GM12892 (cell line): ENCODE measurements around the gene PARVG.

Source experiments
- DNase-seq: peaks from one replicate; pipeline ENCODE4 v3.0.0; 2011; ENCODE audit not compliant: insufficient read length
- FAIRE-seq: peaks from 2 replicates; lab custom pipeline; 2011; peaks lifted over from hg19 to GRCh38; lab: Jason Lieb, UNC
- POLR2A ChIP-seq: IDR thresholded peaks from 2 replicates; pipeline ENCODE4 v1.6.1; 2011; ENCODE audit warnings: low read depth, low read length, control low read depth
- POLR2AphosphoS5 ChIP-seq: IDR thresholded peaks from 2 replicates; pipeline ENCODE4 v1.6.1; 2011; ENCODE audit warnings: low read depth, low read length, control low read depth
- TAF1 ChIP-seq: IDR thresholded peaks from 2 replicates; pipeline ENCODE4 v1.6.1; 2011; ENCODE audit warnings: low read depth, mild to moderate bottlenecking, control low read depth, low read length, borderline replicate concordance

PARVG gene

GRCh38 chr22:44192816-44193534 lies 12.2 kb downstream of the PARVG start:
- TF ChIP-seq POLR2AphosphoS5 (no peak), TAF1 (no peak), POLR2A (no peak)
- DNase-seq = no peak
- no peak for FAIRE-seq

DNA sequence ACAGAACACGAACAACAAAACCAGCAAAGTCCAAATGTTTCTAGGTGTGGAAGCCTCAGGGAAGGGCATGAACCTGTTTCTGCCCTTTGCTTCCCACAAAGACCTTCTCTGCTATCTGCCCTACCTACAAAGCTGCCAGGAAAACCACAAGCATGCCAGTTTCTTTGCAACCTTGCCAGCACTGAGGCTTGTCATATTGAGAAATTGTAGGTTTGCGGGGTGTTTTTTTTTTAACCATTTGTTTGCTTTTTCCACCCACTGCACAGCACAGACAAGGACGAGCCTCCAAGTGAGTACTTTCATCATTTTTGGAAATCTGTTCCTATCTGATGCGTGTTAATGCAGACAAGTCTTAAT lies 12.8 kb downstream of the PARVG start:
- TF ChIP-seq POLR2A (no peak), POLR2AphosphoS5 (no peak), TAF1 (no peak)
- FAIRE-seq (peak; percentile 84), DNase-seq (no peak)

GRCh38 chr22:44194569-44194968 lies 13.8 kb downstream of the PARVG start:
- TF ChIP-seq TAF1 (no peak), POLR2A (no peak), POLR2AphosphoS5 (no peak)
- FAIRE-seq = no peak

GRCh38 chr22:44195189-44195871 lies 14.6 kb downstream of the PARVG start:
- FAIRE-seq = peak; percentile 82
- no peak for DNase-seq
- TF ChIP-seq POLR2A (no peak), POLR2AphosphoS5 (no peak), TAF1 (no peak)

More at GRCh38 chr22:44194569-44194968, 13.8 kb downstream of the PARVG start:
- DNase-seq = no peak

DNA sequence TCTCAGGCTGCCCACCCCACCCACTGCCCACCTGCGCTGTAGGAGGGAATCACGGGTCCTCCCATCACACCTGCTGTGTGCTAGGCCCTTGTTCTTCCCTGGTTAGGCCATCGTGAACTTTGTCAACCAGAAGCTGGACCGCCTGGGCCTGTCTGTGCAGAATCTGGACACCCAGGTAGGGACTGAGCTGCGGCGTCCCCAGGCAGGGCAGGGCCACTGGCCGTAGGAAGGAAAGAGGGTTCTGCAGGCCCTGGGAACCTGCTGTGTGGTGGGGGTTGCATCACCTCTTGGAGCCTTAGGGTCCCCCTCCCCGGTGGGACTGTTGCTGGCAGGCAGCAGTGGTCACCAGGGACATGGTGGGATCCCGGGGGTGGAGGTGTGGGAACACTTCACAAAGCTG lies 15.5 kb downstream of the PARVG start:
- FAIRE-seq (no peak), DNase-seq (no peak)
- TF ChIP-seq TAF1 (no peak), POLR2A (no peak), POLR2AphosphoS5 (no peak)

DNA sequence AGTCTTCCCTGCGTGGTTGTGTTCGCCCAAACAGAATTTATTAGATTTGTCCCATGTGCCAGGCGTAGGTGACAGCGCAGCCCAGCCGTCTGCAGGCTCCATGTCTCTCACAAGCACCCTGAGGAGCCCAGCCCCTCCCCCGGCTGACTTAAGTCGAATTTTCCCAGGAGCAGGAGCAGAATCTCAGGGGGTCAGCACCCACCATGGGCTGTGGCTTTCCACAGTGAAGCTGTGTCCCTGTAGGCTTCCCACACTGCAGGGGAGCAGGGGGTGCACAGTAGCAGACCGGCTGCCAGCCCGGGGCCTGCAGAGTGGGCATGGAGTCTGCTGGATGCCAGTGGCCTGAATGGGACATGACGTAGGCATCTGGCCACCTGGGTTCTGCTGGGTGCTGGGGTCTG lies 16.0 kb downstream of the PARVG start:
- DNase-seq = no peak
- FAIRE-seq = no peak
- TF ChIP-seq POLR2A (no peak), POLR2AphosphoS5 (no peak), TAF1 (no peak)

DNA sequence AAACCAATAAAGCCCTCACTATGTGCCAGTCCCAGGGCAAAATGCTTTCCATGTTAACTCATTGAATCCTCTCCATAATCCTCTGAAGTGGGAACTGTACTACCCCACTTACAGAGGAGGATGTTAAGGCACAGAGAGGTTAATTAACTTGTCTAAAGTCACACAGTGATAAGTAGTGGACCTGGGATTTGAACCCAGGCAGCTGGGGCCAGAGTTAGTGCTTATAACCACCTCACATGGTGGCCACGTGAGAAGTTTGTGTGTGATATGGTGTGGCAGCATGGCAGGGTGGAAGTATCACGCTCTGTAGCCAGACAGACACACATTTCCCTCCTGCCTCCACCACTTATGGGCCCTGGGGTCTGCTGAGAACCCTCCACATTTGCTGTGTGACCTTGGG lies 16.5 kb downstream of the PARVG start:
- DNase-seq (no peak), FAIRE-seq (no peak)
- TF ChIP-seq POLR2A = no peak
- TF ChIP-seq TAF1 = no peak
- TF ChIP-seq POLR2AphosphoS5 = no peak

DNA sequence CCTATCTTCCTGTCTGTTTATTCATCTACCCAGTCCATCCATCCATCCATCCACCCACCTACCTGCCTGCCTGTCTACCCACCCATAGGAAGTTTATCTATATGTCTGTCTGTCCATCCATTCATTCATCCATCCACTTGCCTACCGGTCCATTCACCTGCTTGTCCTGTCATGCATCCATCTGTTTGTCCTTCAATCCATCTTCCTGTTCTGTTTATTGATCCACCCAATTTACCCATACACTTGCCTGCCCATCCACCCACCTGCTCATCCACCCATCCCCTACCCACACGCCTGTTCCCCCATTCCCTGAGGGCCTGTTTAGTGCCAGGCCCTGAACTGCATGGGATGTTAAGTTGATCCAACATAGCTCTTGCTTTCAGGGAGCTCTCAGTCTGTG lies 18.4 kb downstream of the PARVG start:
- no peak for FAIRE-seq
- DNase-seq = no peak
- TF ChIP-seq TAF1 (no peak), POLR2A (no peak), POLR2AphosphoS5 (no peak)

DNA sequence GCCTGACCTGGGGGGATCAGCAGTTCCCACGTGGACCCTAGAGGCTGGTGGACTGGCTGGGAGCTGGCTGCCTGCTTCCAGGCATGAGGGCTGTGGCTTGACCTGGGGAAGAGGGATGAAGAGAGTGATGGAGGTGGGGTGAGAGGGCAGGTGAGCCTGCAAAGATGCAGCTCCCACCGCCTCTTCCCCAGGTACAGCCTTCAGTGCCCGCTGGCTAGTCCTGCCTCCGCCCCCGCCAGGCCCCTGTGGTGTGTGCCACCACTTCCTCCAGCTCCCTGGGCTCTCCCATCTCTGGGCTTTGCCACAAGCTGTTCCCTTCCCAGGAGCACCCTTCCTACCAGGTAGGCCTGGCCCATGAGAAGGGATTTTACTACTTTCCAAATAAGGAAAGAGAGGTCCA lies 19.1 kb downstream of the PARVG start:
- FAIRE-seq = no peak
- DNase-seq = no peak
- TF ChIP-seq TAF1 = no peak

GRCh38 chr22:44200451-44200850 lies 19.7 kb downstream of the PARVG start:
- FAIRE-seq (no peak), DNase-seq (no peak)
- no peak for TF ChIP-seq POLR2A

- FAIRE-seq = no peak
- TF ChIP-seq POLR2A (no peak), POLR2AphosphoS5 (no peak), TAF1 (no peak)
- no peak for DNase-seq
Observed at GRCh38 chr22:44200855-44201550, 20.3 kb downstream of the PARVG start.

- DNase-seq (no peak), FAIRE-seq (no peak)
- TF ChIP-seq POLR2A = no peak
- TF ChIP-seq TAF1 = no peak
- no peak for TF ChIP-seq POLR2AphosphoS5
Observed at GRCh38 chr22:44201665-44202064, 20.9 kb downstream of the PARVG start.
